Measurements from ENCODE around the gene CPT1C.
A peak's percentile ranks its signal among the peaks of the same experiment; 100 is the strongest.

The CPT1C gene

DNA sequence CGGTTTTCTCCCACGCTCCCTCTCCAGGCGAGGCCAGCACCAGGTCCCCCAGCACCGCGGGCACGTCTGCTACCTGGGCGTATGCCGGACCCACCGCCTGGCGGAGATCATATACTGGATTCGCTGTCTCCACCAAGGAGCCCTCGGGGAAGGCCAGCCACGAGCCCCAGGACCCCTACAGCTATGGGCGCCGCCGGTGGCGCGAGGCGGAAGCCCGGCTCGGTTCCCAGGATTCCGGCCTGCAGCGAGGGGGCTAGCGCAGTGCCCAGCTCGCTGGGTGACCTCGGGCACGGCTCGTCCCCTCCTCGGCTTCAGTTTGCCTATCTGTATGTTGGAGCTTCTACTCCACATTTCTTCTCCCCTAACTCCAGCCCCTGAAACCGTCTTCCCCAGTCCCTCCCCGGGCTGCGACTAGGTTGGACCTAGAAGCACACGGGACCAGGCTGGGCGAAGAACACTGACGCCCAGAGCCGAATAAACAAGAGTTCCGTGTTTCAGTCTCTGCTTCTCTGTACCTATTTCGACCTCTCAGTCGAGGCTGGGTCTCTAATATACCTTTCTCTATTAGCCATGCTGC is 749 bp upstream of the CPT1C start:
- in situ Hi-C loops (cut with HindIII; ENCODE audit: low pct_ligation_motif_present, low sequenced_read_pairs): no loop called here

DNA sequence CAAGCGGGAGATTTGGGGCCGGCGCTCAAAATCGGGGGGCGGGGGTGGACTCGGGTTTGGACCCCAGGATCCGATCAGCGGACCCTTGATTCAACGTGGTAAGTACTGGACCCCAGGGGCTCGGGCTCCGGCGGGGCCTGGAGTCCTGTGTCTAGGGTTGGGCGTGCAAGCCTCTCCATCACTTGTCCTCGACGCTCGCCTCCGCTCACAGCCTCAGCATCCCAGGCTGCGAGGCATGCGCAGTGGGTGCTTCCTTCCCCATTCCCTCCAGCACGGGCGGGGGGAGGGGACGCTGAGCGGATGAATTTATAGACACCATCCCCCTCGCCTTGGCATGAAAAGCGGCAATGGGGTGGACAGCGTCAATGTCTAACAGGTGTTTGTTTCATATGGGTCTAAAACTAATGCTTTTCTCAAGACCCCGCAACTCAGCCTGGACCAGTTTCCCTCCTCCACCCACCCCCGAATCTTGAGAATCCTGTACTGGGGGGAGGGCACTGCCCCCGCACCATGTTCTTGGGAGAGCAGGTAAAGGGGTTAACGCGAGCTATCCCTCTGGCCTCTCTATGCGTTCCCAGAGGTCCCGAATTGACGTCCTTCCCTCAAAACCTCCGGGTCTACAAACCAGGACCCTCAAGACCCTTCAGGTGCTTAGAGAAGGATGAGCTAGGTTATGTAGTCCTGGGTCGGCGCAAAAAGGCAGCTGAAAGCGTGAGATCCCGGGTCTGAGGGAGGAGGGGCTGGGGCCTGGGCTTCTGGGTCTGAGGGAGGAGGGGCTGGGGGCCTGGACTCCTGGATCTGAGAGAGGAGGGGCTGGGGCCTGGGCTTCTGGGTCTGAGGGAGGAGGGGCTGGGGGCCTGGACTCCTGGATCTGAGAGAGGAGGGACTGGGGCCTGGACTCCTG is 579 bp downstream of the CPT1C start:
- TF ChIP-seq, protein P1, sequence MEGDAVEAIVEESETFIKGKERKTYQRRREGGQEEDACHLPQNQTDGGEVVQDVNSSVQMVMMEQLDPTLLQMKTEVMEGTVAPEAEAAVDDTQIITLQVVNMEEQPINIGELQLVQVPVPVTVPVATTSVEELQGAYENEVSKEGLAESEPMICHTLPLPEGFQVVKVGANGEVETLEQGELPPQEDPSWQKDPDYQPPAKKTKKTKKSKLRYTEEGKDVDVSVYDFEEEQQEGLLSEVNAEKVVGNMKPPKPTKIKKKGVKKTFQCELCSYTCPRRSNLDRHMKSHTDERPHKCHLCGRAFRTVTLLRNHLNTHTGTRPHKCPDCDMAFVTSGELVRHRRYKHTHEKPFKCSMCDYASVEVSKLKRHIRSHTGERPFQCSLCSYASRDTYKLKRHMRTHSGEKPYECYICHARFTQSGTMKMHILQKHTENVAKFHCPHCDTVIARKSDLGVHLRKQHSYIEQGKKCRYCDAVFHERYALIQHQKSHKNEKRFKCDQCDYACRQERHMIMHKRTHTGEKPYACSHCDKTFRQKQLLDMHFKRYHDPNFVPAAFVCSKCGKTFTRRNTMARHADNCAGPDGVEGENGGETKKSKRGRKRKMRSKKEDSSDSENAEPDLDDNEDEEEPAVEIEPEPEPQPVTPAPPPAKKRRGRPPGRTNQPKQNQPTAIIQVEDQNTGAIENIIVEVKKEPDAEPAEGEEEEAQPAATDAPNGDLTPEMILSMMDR (IDR thresholded peaks at IDR 0.05; ENCODE audit: low read depth, low read length, missing control alignments): no peak
- H3K27ac ChIP-seq: no peak overlapping the region
- H3K36me3 ChIP-seq (replicated peaks): no peaks in the 10 kb centered on the region
- peak overlapping the region; percentile 52 for H3K4me3 ChIP-seq (ENCODE audit: low read depth, low read length)
- DNase-seq: peak; percentile 61
- in situ Hi-C loops (cut with HindIII; ENCODE audit: low pct_ligation_motif_present, low sequenced_read_pairs): no loop called here
- H3K27me3 ChIP-seq (replicated peaks): no peaks in the 10 kb centered on the region

More for the DNA sequence above, 749 bp upstream of the CPT1C start:
- Histone ChIP-seq H3K27me3 (replicated peaks) (no peaks in the 10 kb centered on the region), H3K4me3 (ENCODE audit: low read depth, low read length) (peak overlapping the region; percentile 52), H3K27ac (no peak overlapping the region), H3K36me3 (replicated peaks) (peaks cover 9% of the 10 kb centered on the region)
- DNase-seq: no peak
- TF ChIP-seq, protein P1 (IDR thresholded peaks at IDR 0.05; ENCODE audit: low read depth, low read length, missing control alignments): no peak

DNA sequence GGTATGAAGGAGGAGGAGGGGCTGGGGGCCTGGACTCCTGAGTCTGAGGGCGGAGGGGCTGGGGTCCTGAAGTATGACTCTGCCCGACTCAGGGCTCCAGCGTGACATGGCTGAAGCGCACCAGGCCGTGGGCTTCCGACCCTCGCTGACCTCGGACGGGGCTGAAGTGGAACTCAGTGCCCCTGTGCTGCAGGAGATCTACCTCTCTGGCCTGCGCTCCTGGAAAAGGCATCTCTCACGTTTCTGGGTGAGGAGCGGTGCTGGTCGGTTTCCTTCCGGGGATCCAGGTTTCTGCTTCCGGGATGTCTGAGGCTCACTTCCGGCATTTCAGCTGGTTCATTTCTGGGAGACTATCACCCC is 1.2 kb downstream of the CPT1C start:
- in situ Hi-C loops (cut with HindIII; ENCODE audit: low pct_ligation_motif_present, low sequenced_read_pairs): no loop called here
- TF ChIP-seq, protein P1 (IDR thresholded peaks at IDR 0.05; ENCODE audit: low read depth, low read length, missing control alignments): no peak
- no peak for DNase-seq
- no peak overlapping the region for H3K27ac ChIP-seq
- H3K36me3 ChIP-seq (replicated peaks): no peaks in the 10 kb centered on the region
- H3K4me3 ChIP-seq (ENCODE audit: low read depth, low read length): peak overlapping the region; percentile 52
- H3K27me3 ChIP-seq (replicated peaks): no peaks in the 10 kb centered on the region

DNA sequence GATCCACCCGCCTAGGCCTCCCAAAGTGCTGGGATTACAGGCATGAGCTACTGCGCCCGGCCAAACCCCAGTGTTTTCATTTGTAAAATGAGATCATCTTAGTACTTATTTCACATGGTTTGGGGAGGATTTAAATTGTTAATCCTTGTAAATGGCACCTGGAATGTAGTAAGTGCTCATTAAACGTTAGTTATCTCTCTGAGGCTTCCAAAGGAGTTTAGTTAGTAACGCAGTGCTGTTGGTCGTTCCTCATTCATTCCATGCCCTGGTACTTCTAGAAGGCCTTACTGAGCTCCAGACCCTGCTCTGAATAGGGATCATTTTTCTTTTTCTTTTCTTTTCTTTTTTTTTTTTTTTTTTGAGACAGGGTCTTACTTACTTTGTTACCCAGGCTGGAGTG is 5.2 kb downstream of the CPT1C start:
- Histone ChIP-seq H3K4me3 (ENCODE audit: low read depth, low read length) (no peak overlapping the region), H3K27me3 (replicated peaks) (no peaks in the 10 kb centered on the region), H3K27ac (no peak overlapping the region), H3K36me3 (replicated peaks) (no peaks in the 10 kb centered on the region)
- in situ Hi-C loops (cut with HindIII; ENCODE audit: low pct_ligation_motif_present, low sequenced_read_pairs): no loop called here
- DNase-seq: no peak
- TF ChIP-seq, protein P1 (IDR thresholded peaks at IDR 0.05; ENCODE audit: low read depth, low read length, missing control alignments): no peak

DNA sequence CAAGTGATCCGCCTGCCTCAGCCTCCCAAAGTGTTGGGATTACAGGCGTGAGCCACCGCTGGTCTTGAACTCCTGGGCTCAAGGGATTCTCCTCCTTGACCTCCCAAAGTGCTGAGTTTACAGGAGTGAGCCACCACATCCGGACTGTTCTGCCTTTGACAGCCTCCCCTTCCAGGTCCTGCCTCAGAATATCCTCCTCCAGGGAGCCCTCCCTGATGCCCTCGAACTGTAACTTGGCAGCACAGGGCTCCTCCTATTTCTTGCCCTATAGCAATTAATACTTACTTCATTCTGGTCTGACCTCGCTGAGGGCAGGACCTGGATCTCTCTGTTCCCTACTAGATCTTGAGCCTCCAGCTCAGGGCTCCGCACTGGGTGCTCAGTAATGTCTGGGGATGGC is 5.9 kb downstream of the CPT1C start:
- H3K36me3 ChIP-seq (replicated peaks): no peaks in the 10 kb centered on the region
- in situ Hi-C loops (cut with HindIII; ENCODE audit: low pct_ligation_motif_present, low sequenced_read_pairs): no loop called here
- TF ChIP-seq, protein P1 (IDR thresholded peaks at IDR 0.05; ENCODE audit: low read depth, low read length, missing control alignments): no peak
- no peak overlapping the region for H3K4me3 ChIP-seq (ENCODE audit: low read depth, low read length)
- DNase-seq: no peak
- H3K27me3 ChIP-seq (replicated peaks): no peaks in the 10 kb centered on the region
- no peak overlapping the region for H3K27ac ChIP-seq
